HepG2 (cell line): ENCODE results near the gene CLCA1. TPM values are rescaled to one million over a fixed set of nuclear protein-coding genes. Genes with fewer than 3 reads are reported as not detected.

Experiments
- ATAC-seq: fragments of 200-7000 bp; cut with Tn5 transposase; 3 replicates; pipeline ENCODE4 v1.9.1; 2020; ENCODE audit warnings: mild to moderate bottlenecking, moderate library complexity
- BruUV-seq: library from RNA; stranded (reverse); fragments of 400-500 nt; replicated peaks from 2 replicates; lab custom pipeline; 2021; lab: Mats Ljungman, UMichigan
- CTCF ChIA-PET: fragments of 300-600 bp; formaldehyde crosslinking; extraction: SDS; loops from one replicate; lab custom pipeline; 2021; ENCODE audit warnings: low total read pairs, inconsistent platforms, low intra/inter-chr PET ratio; lab: Yijun Ruan, JAX
- POLR2A ChIA-PET: fragments of 350-600 bp; sonication (Branson Sonifier 250); formaldehyde crosslinking; loops from one replicate; lab custom pipeline; 2020; ENCODE audit warnings: antibody characterized with exemption, inconsistent platforms; lab: Yijun Ruan, JAX
- DNase-seq: peaks from one replicate; pipeline ENCODE4 v3.0.0-alpha.2; 2015; ENCODE audit warnings: low spot score
- FAIRE-seq: peaks from 3 replicates; lab custom pipeline; 2011; peaks lifted over from hg19 to GRCh38; lab: Jason Lieb, UNC
- H2AFZ ChIP-seq: one replicate; pipeline ENCODE4 v1.6.1; 2011; ENCODE audit warnings: low read length, inconsistent platforms
- H3K27ac ChIP-seq: fragments of 300-600 bp; 3 replicates; pipeline ENCODE4 v1.8.0; 2011; ENCODE audit warnings: mixed run types, mild to moderate bottlenecking, mixed read lengths, low read length, inconsistent platforms; ENCODE audit not compliant: insufficient read depth; ENCODE audit errors: extremely low read length
- H3K27me3 ChIP-seq, 2 experiments: fragments of 200-600 bp in 1 of 2; 2 replicates in 1 of 2; 3 replicates in 1 of 2; pipeline versions ENCODE4 v1.6.0 to v1.8.0; 2011; ENCODE audit warnings: low read length in 2 of 2, mild to moderate bottlenecking in 2 of 2, moderate library complexity in 2 of 2, inconsistent platforms in 1 of 2; ENCODE audit not compliant: insufficient read depth in 2 of 2, control insufficient read depth in 1 of 2
- H3K36me3 ChIP-seq, 2 experiments: fragments of 200-600 bp in 1 of 2; replicated peaks in 1 of 2; 2 replicates in 1 of 2; 3 replicates in 1 of 2; pipeline versions ENCODE4 v1.5.1 to v1.8.0; 2011; ENCODE audit warnings: low read length in 2 of 2, inconsistent platforms in 1 of 2; ENCODE audit not compliant: insufficient read depth in 2 of 2, control insufficient read depth in 1 of 2
- H3K4me1 ChIP-seq: 2 replicates; pipeline ENCODE4 v1.5.1; 2012; ENCODE audit warnings: low read length, inconsistent platforms; ENCODE audit not compliant: insufficient read depth
- H3K4me2 ChIP-seq: 2 replicates; pipeline ENCODE4 v1.6.0; 2011; ENCODE audit warnings: low read depth, low read length, inconsistent platforms
- H3K4me3 ChIP-seq, 3 experiments: fragments of 200-600 bp in 1 of 3; sonication (generic), shearing (Covaris generic) in 1 of 3; replicated peaks in 1 of 3; 2 replicates each; pipeline ENCODE4 v1.5.1; 2011 to 2016; ENCODE audit warnings: low read length in 3 of 3, inconsistent platforms in 2 of 3, low read depth in 2 of 3, mild to moderate bottlenecking in 2 of 3, control low read depth in 1 of 3, mixed read lengths in 1 of 3; ENCODE audit not compliant: insufficient read depth in 1 of 3
- H3K79me2 ChIP-seq: one replicate; pipeline ENCODE4 v1.6.1; 2011; ENCODE audit warnings: low read length, inconsistent platforms; ENCODE audit not compliant: insufficient read depth
- H3K9ac ChIP-seq: 2 replicates; pipeline ENCODE4 v1.6.0; 2011; ENCODE audit warnings: mild to moderate bottlenecking, low read depth, low read length, inconsistent platforms; ENCODE audit not compliant: insufficient read depth
- H3K9me3 ChIP-seq: 2 replicates; pipeline ENCODE4 v1.5.1; 2012; ENCODE audit warnings: mild to moderate bottlenecking, low read length
- H4K20me1 ChIP-seq: 2 replicates; pipeline ENCODE4 v1.6.0; 2011; ENCODE audit warnings: inconsistent platforms, mild to moderate bottlenecking, low read length, moderate library complexity; ENCODE audit not compliant: insufficient read depth
- ELF1 ChIP-seq: sonication (generic); formaldehyde crosslinking; IDR thresholded peaks from 2 replicates; pipeline ENCODE4 v1.4.0; 2020; ENCODE audit warnings: missing genetic modification reagents
- HOXA7 ChIP-seq: sonication (generic); formaldehyde crosslinking; IDR thresholded peaks from 2 replicates; pipeline ENCODE4 v1.8.1; 2022; ENCODE audit warnings: mild to moderate bottlenecking, missing genetic modification reagents, moderate library complexity
- NPAS2 ChIP-seq: sonication (generic); formaldehyde crosslinking; IDR thresholded peaks from 2 replicates; pipeline ENCODE4 v1.8.0; 2022; ENCODE audit warnings: mild to moderate bottlenecking, missing genetic modification reagents, borderline replicate concordance
- NR0B2 ChIP-seq: sonication (generic); formaldehyde crosslinking; IDR thresholded peaks from 2 replicates; pipeline ENCODE4 v1.4.0; 2020; ENCODE audit warnings: mild to moderate bottlenecking, missing genetic modification reagents
- SOX5 ChIP-seq: IDR thresholded peaks from 2 replicates; pipeline ENCODE4 v1.6.1; 2016; ENCODE audit warnings: borderline replicate concordance
- ZBTB8A ChIP-seq: sonication (generic); formaldehyde crosslinking; IDR thresholded peaks from 2 replicates; pipeline ENCODE4 v1.4.0; 2020; ENCODE audit warnings: mild to moderate bottlenecking, low read depth, missing genetic modification reagents, borderline replicate concordance
- ZFP37 ChIP-seq: sonication (generic); formaldehyde crosslinking; IDR thresholded peaks from 2 replicates; pipeline ENCODE4 v1.4.0; 2020; ENCODE audit warnings: missing genetic modification reagents, borderline replicate concordance
- ZNF143 ChIP-seq: sonication (generic); formaldehyde crosslinking; IDR thresholded peaks from 2 replicates; pipeline ENCODE4 v1.4.0; 2020; ENCODE audit warnings: missing genetic modification reagents
- ZNF354B ChIP-seq: sonication (generic); formaldehyde crosslinking; IDR thresholded peaks from 2 replicates; pipeline ENCODE4 v1.8.0; 2022; ENCODE audit warnings: mild to moderate bottlenecking, missing genetic modification reagents
- ZNF615 ChIP-seq: sonication (generic); formaldehyde crosslinking; IDR thresholded peaks from 2 replicates; pipeline ENCODE4 v1.5.0; 2020; ENCODE audit warnings: mild to moderate bottlenecking, missing genetic modification reagents, borderline replicate concordance
- ZNF672 ChIP-seq: sonication (generic); formaldehyde crosslinking; IDR thresholded peaks from 2 replicates; pipeline ENCODE4 v1.8.1; 2022; ENCODE audit warnings: missing genetic modification reagents
- ZZZ3 ChIP-seq: sonication (generic); formaldehyde crosslinking; IDR thresholded peaks from 2 replicates; pipeline ENCODE4 v1.4.0; 2020; ENCODE audit warnings: missing genetic modification reagents, mild to moderate bottlenecking, borderline replicate concordance
- WGBS: methylation state at CpG from one replicate; pipeline ENCODE4 v1.1.6; 2017; ENCODE audit warnings: low lambda C conversion rate; 5-methylcytosine and 5-hydroxymethylcytosine counted together
- in situ Hi-C: cut with HindIII; loops from 2 replicates; pipeline ENCODE4 v1.10.0; 2017; ENCODE audit warnings: low pct_unique_long_range_greater_than_20kb; ENCODE audit not compliant: extremely low pct_ligation_motif_present
- intact Hi-C: fragments of 100-400 bp; cut with micrococcal nuclease; formaldehyde crosslinking; loops from one replicate; pipeline ENCODE4 v1.10.0; 2022; ENCODE audit not compliant: unreplicated experiment
- polyA plus RNA-seq, 8 experiments: library from polyadenylated mRNA; depleted of rRNA in 3 of 8; stranded (reverse) in 7 of 8; unstranded in 1 of 8; fragments of >200 nt; fragmentation: Illumina TruSeq in 4 of 8; extraction: Trizol in 4 of 8; gene quantifications; 2 replicates each; pipeline versions ENCODE4 v1.2.1 to v1.2.3, GENCODE V29; 2011 to 2016; ENCODE audit warnings: low read depth in 4 of 8, missing spikeins in 1 of 8, mixed read lengths in 1 of 8; ENCODE audit not compliant: insufficient read depth in 1 of 8
- total RNA-seq, 5 experiments: library from RNA; depleted of rRNA; stranded (reverse); fragments of >200 nt; fragmentation: Illumina TruSeq; extraction: Trizol; gene quantifications; 2 replicates each; pipeline ENCODE4 v1.2.3, GENCODE V29; 2016; ENCODE audit warnings: low read depth in 1 of 5
- TF ChIP-seq, protein P1 (sequence below): IDR thresholded peaks from 2 replicates; pipeline ENCODE4 v1.6.1; 2018; ENCODE audit warnings: missing genetic modification reagents
- TF ChIP-seq, protein P2 (sequence below): sonication (generic); formaldehyde crosslinking; IDR thresholded peaks from 2 replicates; pipeline ENCODE4 v1.5.0; 2020; ENCODE audit warnings: missing genetic modification reagents, mild to moderate bottlenecking, borderline replicate concordance
- TF ChIP-seq, protein P3 (sequence below): sonication (generic); formaldehyde crosslinking; IDR thresholded peaks from 2 replicates; pipeline ENCODE4 v1.4.0; 2020; ENCODE audit warnings: missing genetic modification reagents; ENCODE audit errors: not compliant biosample characterization
- TF ChIP-seq, protein P4 (sequence below): sonication (generic); formaldehyde crosslinking; IDR thresholded peaks from 2 replicates; pipeline ENCODE4 v1.4.0; 2020; ENCODE audit warnings: missing genetic modification reagents

CLCA1 gene
- total and polyA plus RNA-seq, 2 of the 13 experiments (the other 11 are each of a cell fraction or from before 2014, with no cell fraction given): not detected

GRCh38 chr1:86500714-86501113, 32.0 kb downstream of the CLCA1 start:
- H4K20me1 ChIP-seq: no peaks in the 10 kb centered on the region
- FAIRE-seq (no peak), DNase-seq (no peak), ATAC-seq (no peak)
- intact Hi-C loops: loop anchor here (5.0 to 10.0 kb wide), 2 partner anchors 187 to 464 kb away; no protein-coding TSS in a partner anchor
- no peaks in the 10 kb centered on the region for H3K9me3 ChIP-seq
- ChIA-PET POLR2A (no interaction called here), CTCF (interaction anchor here (1.1 to 3.3 kb wide), 10 partner anchors 9 to 241 kb away, joined by 3 to 18 read pairs (median 5); no protein-coding TSS in a partner anchor)
- H3K4me3 ChIP-seq: no peak overlapping the region
- peaks cover 5 to 34% of the 10 kb centered on the region in 2 experiments; a peak in 4 of 5 replicates for H3K27me3 ChIP-seq
- in situ Hi-C loops: loop anchor here (10.0 to 25.0 kb wide), 2 partner anchors 116 to 187 kb away; no protein-coding TSS in a partner anchor
- H3K79me2 ChIP-seq: no peaks in the 10 kb centered on the region
- TF ChIP-seq ZFP37 (no peak), ZBTB8A (CRISPR knock-in tag) (no peak), SOX5 (CRISPR knock-in tag) (no peak), ZNF672 (CRISPR knock-in tag) (no peak), NR0B2 (CRISPR knock-in tag) (no peak), ZNF143 (CRISPR knock-in tag) (no peak), ZZZ3 (no peak), ZNF354B (CRISPR knock-in tag) (no peak), ELF1 (no peak), ZNF615 (CRISPR knock-in tag) (no peak), NPAS2 (CRISPR knock-in tag) (no peak), HOXA7 (no peak)
- TF ChIP-seq, protein P1, sequence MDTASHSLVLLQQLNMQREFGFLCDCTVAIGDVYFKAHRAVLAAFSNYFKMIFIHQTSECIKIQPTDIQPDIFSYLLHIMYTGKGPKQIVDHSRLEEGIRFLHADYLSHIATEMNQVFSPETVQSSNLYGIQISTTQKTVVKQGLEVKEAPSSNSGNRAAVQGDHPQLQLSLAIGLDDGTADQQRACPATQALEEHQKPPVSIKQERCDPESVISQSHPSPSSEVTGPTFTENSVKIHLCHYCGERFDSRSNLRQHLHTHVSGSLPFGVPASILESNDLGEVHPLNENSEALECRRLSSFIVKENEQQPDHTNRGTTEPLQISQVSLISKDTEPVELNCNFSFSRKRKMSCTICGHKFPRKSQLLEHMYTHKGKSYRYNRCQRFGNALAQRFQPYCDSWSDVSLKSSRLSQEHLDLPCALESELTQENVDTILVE (CRISPR knock-in tag): no peak
- TF ChIP-seq, protein P2, sequence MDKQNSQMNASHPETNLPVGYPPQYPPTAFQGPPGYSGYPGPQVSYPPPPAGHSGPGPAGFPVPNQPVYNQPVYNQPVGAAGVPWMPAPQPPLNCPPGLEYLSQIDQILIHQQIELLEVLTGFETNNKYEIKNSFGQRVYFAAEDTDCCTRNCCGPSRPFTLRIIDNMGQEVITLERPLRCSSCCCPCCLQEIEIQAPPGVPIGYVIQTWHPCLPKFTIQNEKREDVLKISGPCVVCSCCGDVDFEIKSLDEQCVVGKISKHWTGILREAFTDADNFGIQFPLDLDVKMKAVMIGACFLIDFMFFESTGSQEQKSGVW: no peak
- TF ChIP-seq, protein P3, sequence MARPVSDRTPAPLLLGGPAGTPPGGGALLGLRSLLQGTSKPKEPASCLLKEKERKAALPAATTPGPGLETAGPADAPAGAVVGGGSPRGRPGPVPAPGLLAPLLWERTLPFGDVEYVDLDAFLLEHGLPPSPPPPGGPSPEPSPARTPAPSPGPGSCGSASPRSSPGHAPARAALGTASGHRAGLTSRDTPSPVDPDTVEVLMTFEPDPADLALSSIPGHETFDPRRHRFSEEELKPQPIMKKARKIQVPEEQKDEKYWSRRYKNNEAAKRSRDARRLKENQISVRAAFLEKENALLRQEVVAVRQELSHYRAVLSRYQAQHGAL (CRISPR knock-in tag): no peak
- TF ChIP-seq, protein P4, sequence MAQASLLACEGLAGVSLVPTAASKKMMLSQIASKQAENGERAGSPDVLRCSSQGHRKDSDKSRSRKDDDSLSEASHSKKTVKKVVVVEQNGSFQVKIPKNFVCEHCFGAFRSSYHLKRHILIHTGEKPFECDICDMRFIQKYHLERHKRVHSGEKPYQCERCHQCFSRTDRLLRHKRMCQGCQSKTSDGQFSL (CRISPR knock-in tag): no peak
- H3K9ac ChIP-seq: no peak overlapping the region
- 0 out of 2 replicates have a peak, but pooled peaks cover 6% of the 10 kb centered on the region for H3K4me1 ChIP-seq
- no TSS peak for BruUV-seq
- H3K4me2 ChIP-seq: no peak overlapping the region
- no peak overlapping the region for H3K27ac ChIP-seq
- 80% methylated on average over 2 of the region's 2 CpGs for WGBS
- no peak overlapping the region for H2AFZ ChIP-seq
- no peaks in the 10 kb centered on the region for H3K36me3 ChIP-seq
